NCI-H1436 treated with DMSO at 0.1 percent for 48 hours (cell line): Measurements from ENCODE around the gene AJM1.
"Not testable (repeated sequence)": the region's sequence is repeated elsewhere in the genome, so short reads cannot be mapped to it uniquely, and the experiment has no call there.

Source experiments
- DNase-seq: peaks from one replicate; lab custom pipeline; 2025; lab: John Stamatoyannopoulos, UW

AJM1 gene

DNA sequence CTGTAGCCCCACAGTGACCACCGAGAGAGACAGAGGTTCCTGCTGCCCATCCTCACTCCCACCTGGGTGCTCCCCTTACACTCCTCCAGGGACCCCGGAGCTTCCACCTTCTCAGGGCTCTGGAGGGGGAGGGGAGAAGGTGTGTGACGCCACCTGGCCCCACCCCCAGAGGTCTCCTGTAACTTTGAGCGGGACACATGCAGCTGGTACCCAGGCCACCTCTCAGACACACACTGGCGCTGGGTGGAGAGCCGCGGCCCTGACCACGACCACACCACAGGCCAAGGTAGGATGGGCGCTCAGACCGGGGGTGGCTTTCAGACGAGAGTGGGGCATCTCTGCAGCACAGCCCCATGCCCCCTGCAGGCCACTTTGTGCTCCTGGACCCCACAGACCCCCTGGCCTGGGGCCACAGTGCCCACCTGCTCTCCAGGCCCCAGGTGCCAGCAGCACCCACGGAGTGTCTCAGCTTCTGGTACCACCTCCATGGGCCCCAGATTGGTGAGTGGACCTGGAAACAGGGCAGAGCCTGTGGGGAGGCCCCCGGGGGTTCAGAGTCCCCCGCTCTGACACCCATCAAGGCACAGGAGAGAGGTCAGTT is 14.4 kb downstream of the AJM1 start:
- no peak for DNase-seq

DNA sequence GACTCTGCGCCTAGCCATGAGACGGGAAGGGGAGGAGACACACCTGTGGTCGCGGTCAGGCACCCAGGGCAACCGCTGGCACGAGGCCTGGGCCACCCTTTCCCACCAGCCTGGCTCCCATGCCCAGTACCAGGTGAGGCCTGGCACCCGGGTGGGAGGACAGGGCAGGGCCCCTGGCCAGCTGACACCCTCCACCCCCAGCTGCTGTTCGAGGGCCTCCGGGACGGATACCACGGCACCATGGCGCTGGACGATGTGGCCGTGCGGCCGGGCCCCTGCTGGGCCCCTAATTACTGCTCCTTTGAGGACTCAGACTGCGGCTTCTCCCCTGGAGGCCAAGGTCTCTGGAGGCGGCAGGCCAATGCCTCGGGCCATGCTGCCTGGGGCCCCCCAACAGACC is 14.9 kb downstream of the AJM1 start:
- no peak for DNase-seq

DNA sequence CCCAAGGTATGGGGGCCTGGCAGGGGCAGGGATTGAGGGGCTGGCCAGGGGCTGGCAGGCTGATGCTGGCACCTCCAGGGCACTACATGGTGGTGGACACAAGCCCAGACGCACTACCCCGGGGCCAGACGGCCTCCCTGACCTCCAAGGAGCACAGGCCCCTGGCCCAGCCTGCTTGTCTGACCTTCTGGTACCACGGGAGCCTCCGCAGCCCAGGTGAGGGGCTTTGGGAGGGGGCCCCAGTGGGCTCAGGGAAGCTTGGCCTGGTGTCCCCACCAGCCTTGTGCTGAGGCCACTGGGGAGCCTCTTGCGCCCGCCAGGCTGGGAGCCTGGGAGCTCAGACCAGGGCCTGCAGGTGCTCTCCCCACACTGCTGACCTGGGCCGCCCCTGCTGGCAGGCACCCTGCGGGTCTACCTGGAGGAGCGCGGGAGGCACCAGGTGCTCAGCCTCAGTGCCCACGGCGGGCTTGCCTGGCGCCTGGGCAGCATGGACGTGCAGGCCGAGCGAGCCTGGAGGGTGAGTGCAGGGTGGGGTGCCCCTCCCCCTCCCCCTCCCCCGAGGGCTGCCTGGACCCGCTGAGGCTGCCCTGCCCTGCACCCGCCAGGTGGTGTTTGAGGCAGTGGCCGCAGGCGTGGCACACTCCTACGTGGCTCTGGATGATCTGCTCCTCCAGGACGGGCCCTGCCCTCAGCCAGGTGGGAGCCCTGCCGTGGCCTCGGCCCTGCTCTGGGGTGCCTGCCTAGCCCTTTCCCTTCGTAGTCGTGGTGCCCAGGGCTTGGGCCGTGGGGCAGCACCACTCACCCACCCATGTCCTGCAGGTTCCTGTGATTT is 15.5 kb downstream of the AJM1 start:
- DNase-seq: no peak

GRCh38 chr9:136858452-136858843 is 16.2 kb downstream of the AJM1 start:
- DNase-seq: no peak

GRCh38 chr9:136858844-136859757 is 16.8 kb downstream of the AJM1 start:
- DNase-seq: no peak

DNA sequence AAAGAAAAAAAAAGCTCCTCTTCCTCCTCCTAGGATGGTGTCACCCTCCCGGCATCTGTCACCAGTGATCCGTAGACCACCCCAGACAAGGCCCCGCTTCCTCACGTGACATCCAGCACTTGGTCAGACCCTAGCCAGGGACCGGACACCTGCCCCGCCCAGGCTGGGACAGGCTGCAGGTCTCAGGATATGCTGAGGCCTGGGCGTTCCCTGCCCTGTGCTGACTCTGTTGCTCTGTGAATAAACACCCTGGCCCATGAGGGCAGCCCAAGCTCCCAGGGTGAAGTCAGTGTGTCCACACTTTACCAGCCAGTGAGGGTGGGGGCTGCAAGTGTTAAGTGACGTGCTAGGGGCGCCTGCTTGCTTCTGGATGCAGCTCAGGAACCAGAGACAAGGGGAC is 18.3 kb downstream of the AJM1 start:
- no peak for DNase-seq

GRCh38 chr9:136860933-136861873 is 18.9 kb downstream of the AJM1 start:
- DNase-seq: no peak

DNA sequence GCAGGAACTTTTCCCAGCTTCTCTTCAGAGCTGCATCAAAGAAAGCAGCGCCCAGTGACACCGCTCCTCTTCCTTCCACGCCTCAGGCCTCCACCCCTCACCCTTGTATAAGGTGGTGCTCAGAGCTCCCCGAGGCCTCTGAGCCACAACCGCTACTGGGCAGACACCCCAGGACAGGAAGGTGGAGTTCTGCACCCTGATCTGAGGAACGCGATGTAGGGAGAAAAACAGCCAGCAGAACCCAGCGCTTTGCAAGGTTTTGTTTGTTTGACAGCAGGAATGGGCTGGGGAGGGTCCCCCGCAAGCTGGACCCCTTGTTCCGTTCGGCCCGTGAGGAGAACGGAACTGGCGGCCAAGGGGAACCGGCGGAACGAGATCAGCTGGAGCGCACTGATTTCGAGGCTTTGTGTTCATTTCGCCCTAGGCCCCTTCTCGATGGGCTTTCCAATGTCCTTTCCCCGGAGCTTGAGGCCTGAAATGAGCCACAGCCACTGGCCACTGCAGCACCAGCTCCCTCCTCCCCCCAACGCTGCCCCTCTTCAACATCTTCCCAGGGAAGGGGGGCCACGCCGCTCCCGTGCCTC is 19.7 kb downstream of the AJM1 start:
- no peak for DNase-seq

DNA sequence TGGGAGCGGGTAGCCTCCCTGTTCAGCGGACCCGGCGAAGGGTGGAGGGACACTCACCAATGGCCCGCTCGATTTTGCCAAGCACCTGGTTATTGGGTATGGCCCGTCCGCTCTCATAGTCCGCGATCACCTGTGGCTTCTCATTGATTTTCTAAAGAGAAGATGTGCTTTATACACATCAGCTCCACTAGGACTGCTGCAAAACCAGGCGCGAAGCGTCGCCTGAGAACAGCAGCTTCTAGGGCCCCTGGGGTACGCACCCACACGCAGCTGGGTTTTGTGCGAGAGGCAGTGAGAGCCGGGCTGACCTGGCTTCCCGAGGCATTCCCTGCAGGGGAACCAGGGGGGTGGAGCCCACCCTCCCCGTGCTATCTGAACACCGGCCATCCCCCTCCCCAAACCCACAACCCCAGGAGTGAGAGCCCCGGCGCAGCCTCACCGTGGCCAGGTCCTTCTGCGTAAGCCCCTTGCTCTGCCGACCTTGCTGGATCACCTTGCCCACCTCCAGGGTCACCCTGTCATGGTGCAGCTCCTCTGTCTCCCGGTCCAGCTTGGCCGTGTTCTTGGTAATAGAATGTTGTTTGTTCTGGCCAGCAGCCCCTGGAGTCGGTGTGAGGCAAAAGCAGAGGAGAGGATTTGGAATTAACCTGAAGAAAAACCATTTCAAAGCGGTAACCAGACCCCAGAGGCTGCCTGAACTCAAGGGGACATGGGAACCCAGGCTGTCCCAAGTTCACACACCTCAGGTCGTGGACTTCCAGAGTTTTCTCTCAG is 20.8 kb downstream of the AJM1 start:
- DNase-seq: no peak

DNA sequence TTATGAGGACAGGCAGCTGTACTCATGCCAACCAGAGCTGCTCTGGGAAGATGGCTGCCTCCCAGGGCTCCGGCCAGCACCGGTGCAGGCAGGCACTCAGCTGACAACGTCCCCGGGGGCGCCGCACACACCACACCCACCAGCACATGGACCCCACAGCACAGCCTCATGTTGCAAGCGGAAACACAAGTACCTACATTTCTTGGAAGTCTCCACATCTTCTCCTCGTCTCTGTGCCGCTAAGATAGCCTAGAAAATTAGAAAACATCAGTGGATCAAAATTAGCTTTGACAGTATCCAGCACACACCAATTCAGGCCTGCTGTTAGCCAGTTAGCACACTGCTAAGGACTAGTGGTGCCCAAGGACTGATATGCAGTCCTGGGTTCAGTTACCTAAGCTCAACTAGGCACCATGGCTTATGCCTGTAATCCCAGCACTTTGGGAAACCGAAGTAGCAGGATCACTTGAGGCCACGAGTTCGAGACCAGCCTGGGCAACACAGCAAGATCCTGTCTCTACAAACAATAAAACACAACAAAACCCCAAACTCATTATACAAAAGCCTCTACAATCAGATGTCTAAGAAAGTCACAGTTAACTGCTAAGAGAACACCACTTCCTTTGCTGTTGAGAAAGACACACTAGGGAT is 21.5 kb downstream of the AJM1 start:
- no peak for DNase-seq

DNA sequence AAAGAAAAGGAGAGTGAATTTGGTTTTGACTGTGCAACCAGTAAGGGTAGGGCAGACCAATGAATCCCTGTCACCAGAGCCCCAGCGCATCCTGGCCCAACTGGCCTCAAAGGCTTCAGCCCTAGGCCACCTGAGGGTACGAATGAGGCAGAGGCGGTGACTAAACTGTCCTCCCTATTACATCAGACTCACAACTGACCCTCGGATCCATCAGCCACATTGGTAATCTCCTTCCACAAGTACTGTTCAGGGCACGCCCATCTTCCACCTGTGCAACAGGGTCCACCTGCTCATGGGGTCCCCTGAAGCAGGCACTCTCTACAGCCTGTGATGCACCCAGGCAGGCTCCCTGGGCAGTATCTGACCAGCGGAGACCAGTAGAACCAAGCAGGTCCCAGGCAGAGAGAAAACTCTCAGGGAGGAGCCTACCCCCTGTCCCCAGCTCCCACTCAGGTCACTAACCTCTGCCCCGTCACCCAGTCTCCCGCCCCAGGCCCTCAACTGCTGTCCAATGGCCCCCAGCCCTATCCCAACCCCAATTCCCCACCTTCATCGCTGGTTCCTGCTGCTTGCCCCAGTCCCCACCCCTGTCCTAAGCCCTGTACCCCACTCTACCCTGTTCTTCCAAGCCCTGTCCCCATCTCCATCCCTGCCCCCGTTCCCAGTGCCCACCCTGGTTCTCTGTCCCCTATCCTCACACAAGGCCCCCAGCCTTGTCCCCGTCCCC is 22.9 kb downstream of the AJM1 start:
- no peak for DNase-seq

DNA sequence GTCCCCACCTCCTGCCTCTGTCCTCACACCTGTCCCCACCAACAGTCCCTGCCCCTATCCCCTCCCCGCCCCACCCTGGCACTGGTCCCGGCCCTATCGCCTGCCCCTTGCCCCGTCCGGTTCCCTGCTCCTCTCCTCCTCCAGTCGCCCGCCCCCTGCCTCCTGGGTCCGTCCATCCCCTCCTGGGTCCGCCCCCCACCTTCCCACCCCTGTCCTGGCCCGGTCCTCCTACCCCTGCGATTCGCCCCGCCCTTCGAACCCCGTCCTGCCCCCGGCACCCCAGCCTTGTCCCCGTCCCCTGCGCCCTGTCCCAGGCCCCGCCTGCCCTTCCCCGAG is 23.5 kb downstream of the AJM1 start:
- DNase-seq: no peak

DNA sequence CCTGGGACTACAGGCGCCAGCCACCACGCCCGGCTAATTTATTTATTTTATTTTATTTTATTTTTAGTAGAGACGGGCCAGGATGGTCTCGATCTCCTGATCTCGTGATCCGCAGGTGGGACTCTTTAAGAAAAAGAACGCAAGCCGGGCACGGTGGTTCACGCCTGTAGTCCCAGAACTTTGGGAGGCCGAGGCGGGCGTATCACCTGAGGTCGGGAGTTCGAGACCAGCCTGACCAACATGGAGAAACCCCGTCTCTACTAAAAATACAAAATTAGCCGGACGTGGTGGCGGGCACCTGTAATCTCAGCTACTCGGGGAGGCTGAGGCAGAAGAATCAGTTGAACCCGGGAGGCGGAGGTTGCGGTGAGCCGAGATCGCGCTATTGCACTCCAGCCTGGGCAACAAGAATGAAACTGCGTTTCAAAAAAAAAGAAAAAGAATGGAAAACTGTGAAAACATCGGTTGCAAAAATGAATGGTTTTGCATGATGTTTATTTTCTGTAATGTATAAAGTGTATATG is 24.7 kb downstream of the AJM1 start:
- not testable (repeated sequence) for DNase-seq

- no peak for DNase-seq
Observed at GRCh38 chr9:136867480-136867879, 25.2 kb downstream of the AJM1 start.

- DNase-seq: no peak
Observed at GRCh38 chr9:136867917-136868316, 25.6 kb downstream of the AJM1 start.

DNA sequence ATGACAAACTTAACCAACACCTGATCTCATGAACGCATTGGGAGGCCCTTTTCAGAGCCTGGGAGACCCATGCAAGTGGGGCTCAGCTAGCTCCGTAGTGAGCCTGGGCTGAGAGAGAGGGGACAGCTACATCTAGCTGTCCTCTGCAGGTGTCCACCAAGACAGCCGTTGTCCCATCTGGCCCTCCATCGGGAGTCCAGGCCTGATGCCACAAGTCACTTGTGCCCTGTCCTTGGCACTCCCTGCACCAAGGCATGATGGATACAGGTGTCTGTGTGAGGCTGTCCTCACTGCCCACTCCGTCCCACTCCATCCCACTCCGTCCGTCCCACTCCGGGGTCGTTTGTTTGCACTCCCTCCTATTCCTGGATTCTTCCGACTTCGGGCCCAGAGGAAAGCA is 26.4 kb downstream of the AJM1 start:
- DNase-seq: no peak

DNA sequence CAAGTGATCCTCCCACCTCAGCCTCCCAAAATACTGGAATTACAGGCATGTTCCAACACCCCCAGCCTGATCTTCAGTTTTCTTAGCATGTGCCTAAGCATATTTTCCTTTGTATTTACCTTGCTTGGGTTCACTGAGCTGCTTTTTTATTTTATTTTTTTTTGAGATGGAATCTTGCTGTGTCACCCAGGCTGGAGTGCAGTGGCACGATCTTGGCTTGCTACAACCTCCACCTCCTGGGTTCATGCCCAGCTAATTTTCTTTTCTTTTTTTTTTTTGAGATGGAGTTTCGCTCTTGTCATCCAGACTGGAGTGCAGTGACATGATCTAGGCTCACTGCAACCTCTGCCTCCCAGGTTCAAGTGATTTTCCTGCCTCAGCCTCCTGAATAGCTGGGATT is 27.3 kb downstream of the AJM1 start:
- DNase-seq: not testable (repeated sequence)

- DNase-seq: no peak
Observed at GRCh38 chr9:136875155-136875554, 32.9 kb downstream of the AJM1 start.

DNA sequence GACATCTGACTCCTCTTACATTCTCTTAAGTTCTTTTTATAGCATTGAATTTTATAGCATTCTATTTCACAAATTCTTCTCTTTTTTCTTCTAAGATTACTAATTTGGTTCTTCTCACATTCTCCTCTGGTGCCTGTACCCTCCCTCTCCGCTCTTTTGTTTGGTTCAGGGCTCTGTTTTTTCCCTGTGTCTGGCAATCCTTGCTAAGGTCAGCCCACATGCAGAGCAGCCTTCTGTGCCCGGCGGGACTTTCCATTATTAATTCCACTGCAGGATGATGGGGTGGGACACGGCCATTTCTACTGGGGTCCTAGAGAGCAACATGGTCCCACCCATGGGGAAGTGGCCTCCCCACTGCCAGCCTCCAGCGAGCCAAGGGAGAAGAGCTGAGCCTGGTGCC is 34.2 kb downstream of the AJM1 start:
- no peak for DNase-seq
